Stimulated activated CD4-positive, alpha-beta T cell treated with anti-CD3 and anti-CD28 coated beads, Interleukin-2, amount 100 ng/mL, for 48 hours (primary cell): ENCODE measurements around the gene STRN.
"Not testable (repeated sequence)": the region's sequence is repeated elsewhere in the genome, so short reads cannot be mapped to it uniquely, and the experiment has no call there.

ENCODE experiments used
- DNase-seq, 2 donors: peaks; one replicate each; pipeline ENCODE4 v3.0.0-alpha.2; 2020

STRN gene

GRCh38 chr2:36963734-36964133 is 2.6 kb downstream of the STRN start:
- DNase-seq = no peak

- no peak for DNase-seq
These were observed 3.2 kb downstream of the STRN start for GRCh38 chr2:36963106-36963505.

- no peak for DNase-seq
These were observed 5.6 kb downstream of the STRN start for GRCh38 chr2:36960773-36961172.

- DNase-seq = no peak
These were observed 6.2 kb downstream of the STRN start for GRCh38 chr2:36960005-36960675.

GRCh38 chr2:36954977-36955607 is 11.2 kb downstream of the STRN start:
- no peak for DNase-seq

- DNase-seq = no peak
These were observed 13.6 kb downstream of the STRN start for GRCh38 chr2:36952748-36953197.

GRCh38 chr2:36951574-36951973 is 14.8 kb downstream of the STRN start:
- DNase-seq = no peak

- no peak for DNase-seq
These were observed 15.3 kb downstream of the STRN start for GRCh38 chr2:36951027-36951518.

- no peak for DNase-seq
These were observed 16.5 kb downstream of the STRN start for GRCh38 chr2:36949845-36950244.

GRCh38 chr2:36945240-36945639 is 21.1 kb downstream of the STRN start:
- not testable (repeated sequence) for DNase-seq

- no peak for DNase-seq
These were observed 24.5 kb downstream of the STRN start for GRCh38 chr2:36941867-36942266.

- not testable (repeated sequence) for DNase-seq
These were observed 29.8 kb downstream of the STRN start for GRCh38 chr2:36936526-36936925.

GRCh38 chr2:36931688-36932087 is 34.6 kb downstream of the STRN start:
- DNase-seq = not testable (repeated sequence)

- DNase-seq = not testable (repeated sequence)
These were observed 35.4 kb downstream of the STRN start for GRCh38 chr2:36930787-36931410.

GRCh38 chr2:36926175-36927132 is 39.9 kb downstream of the STRN start:
- DNase-seq = not testable (repeated sequence)

- not testable (repeated sequence) for DNase-seq
These were observed 43.7 kb downstream of the STRN start for GRCh38 chr2:36922629-36923028.

- no peak for DNase-seq
These were observed 44.4 kb downstream of the STRN start for GRCh38 chr2:36921984-36922383.

GRCh38 chr2:36919041-36919837 is 47.1 kb downstream of the STRN start:
- DNase-seq = no peak

GRCh38 chr2:36918307-36918706 is 48.0 kb downstream of the STRN start:
- no peak for DNase-seq

GRCh38 chr2:36915627-36916026 is 50.7 kb downstream of the STRN start:
- DNase-seq = no peak

GRCh38 chr2:36912695-36913094 is 53.6 kb downstream of the STRN start:
- DNase-seq = no peak

- DNase-seq = no peak
These were observed 55.3 kb downstream of the STRN start for GRCh38 chr2:36911012-36911411.
